GM23248 (cell line): ENCODE results near the gene FLRT1.

Experiments
- EZH2 ChIP-seq: fragments of 200-600 bp; sonication (generic); IDR thresholded peaks from 2 replicates; pipeline ENCODE4 v1.6.1; 2018; ENCODE audit warnings: antibody characterized with exemption, mild to moderate bottlenecking; ENCODE audit not compliant: insufficient read depth, poor library complexity, severe bottlenecking
- EZH2phosphoT487 ChIP-seq: fragments of 200-600 bp; sonication (generic); IDR thresholded peaks from 2 replicates; pipeline ENCODE4 v1.6.1; 2018; ENCODE audit warnings: antibody characterized with exemption, moderate library complexity, mild to moderate bottlenecking, low read depth; ENCODE audit not compliant: insufficient read depth

- TF ChIP-seq EZH2 (no peak), EZH2phosphoT487 (no peak)
Measured at GRCh38 chr11:64044730-64045393, 9.1 kb downstream of the FLRT1 start.
